Midbrain (tissue), 1 donor: ENCODE results near the gene DMD.
A peak's percentile ranks its signal among the peaks of the same experiment; 100 is the strongest.

Experiments used
- DNase-seq: peaks from one replicate; lab custom pipeline; 2025; lab: John Stamatoyannopoulos, UW

Gene DMD

DNA sequence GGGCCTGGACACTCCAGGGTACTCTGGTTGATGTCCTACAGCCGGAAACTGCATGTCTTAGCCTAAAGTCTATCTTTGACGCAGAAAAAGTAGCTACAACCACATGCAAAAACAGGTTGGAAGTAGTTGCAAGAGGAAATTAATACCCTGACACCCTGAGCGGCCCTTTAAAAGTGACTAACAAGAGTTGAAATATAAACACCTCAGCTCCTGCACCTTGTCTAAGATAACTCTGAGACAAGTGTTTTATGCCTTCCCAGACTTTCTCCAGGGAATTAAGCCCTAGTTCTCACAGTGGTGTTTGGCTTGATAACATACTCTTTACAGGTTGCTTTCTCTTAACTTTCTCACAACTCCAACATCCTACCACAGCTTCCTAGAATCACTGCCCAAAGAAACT lies 943.1 kb downstream of the DMD start:
- DNase-seq = no peak

DNA sequence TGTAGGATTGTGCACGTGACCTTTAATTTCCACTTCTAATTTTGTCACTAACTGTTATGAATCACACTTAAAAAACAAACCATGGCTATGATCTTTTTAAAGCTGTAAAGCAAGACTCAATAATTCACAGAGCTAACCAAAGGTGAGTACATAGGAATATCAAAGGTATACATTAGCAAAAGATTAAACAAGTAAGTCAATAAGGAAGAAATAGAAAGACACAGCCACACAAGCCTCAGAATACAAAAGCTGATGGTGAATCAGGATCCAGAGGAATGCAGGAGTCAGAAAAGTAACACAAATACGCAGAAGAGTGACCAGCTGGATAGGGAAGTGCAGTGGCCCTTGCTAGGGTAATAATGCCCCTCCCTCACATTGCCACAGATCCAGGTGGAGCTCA lies 943.6 kb downstream of the DMD start:
- no peak for DNase-seq

DNA sequence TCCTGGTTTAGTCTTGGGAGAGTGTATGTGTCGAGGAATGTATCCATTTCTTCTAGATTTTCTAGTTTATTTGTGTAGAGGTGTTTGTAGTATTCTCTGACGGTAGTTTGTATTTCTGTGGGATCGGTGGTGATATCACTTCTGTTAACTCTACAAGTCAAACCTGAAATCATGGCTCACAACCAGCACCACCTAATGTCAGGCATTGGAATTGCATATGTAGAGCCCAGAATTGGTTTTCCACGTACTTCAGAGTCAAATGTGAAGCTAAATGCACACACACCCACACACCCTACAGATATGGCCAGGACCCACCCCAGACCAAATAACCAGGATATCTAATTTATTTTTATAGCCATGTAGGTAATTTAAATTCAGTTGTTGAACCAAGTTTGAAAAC lies 964.7 kb downstream of the DMD start:
- peak; percentile 21 for DNase-seq

DNA sequence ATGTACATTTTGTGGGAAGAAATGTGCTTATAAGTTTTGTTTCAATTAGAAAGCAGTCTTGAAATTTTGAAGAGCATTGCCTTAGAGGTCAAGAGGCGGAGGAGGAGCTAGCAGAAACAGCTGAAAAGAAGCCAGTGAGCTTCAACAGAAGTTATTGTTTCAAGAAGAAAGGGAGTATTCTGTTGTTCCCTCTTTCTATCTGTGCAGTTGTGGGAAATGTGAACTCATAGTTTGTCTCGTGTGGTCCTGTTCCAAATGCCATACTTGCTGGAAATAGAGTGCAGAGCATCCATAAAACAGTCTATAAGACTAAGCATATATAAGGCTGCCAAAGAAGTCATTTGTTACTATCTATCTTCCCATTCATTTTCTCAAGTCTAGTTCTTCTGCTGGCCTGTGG lies 1015.7 kb downstream of the DMD start:
- DNase-seq = peak; percentile 64

DNA sequence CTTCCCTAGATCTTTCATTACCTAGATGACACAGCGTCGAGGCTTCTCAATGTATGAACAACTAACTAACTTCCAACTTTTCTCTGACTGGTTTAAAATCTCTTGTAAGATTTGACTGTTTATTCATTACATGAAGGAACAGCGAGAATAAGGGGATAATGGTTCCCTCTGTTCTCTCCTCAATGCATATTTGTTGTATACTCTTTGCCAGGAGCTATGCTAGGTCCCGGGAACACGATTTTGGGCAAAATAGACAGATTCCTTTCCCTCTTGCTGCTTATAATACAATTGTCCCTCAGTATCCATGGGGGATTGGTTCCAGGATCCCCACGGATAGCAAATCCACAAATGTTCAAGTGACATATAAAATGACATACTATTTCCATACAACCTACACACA lies 1020.0 kb downstream of the DMD start:
- no peak for DNase-seq

DNA sequence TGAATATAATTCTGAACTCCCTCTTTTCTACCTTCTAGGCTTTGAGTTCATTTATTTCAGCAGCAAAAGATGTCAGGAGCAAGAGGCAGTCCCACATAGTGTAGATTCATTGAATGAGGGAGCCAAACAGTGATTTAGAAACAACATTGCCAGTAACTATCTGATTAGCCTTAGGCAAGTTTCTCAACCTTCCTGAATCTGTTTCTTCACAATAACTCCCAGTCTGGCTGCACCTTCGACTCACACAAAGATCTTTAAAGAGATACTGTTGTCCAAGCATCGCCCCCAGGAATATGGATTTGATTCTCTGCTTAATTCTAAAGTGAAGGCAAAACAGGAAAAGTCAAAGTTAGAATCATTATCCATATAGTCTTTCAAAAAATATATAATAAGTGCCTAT lies 1026.2 kb downstream of the DMD start:
- no peak for DNase-seq

DNA sequence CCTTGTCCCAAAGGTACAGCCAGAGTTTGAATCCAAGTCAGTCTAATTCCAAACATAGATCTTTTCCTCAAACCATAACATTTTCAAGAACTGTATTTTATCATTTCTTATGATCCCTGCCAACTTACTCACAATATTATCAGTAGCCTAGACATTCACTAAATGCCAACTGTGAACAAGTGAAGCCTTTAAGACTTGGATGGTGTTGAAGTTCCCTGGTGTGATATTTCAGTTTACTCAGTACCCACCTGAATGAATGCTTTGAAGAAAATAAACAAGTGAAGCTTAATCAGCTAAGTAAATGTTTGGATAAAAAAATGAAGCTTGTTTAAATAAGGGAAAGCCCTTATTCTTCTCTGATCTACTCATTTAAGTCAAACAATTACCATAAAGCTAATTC lies 1028.3 kb downstream of the DMD start:
- no peak for DNase-seq

DNA sequence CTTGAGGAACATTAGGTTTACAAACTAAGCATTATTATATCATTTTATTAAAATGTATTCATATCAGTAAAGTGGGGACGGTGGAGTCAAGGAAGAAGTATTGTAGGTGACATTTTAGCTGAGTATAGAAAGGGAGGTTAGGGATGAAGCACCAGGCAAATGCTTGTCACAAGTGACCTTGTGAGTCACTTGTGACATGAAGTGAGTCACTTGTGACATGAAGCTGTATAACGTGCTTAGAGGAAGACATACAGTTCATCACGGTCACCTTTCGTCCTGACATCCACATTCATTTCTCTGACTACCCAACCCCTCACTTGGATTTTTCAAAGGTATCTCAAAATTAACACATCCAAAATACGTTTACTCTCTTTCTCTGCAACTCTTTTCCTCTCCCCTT lies 1034.8 kb downstream of the DMD start:
- DNase-seq = no peak

DNA sequence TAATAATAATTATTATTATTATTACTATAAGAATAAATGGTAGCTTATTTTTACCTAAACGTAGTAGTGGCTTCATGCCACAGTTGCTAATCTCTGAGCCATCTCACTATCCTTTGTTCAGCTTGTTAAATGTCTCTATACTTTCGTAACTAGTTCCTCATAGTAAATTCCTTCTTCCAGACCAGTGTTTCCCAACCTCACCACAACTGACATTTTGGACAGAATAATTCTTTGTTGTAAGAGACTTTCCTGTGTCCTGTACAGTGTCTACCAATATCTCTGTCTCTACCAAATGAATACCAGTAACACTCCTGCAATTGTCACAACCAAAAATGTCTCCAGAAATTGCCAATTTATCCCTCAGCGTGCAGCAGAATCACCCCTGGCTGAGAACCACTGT lies 1040.9 kb downstream of the DMD start:
- no peak for DNase-seq

DNA sequence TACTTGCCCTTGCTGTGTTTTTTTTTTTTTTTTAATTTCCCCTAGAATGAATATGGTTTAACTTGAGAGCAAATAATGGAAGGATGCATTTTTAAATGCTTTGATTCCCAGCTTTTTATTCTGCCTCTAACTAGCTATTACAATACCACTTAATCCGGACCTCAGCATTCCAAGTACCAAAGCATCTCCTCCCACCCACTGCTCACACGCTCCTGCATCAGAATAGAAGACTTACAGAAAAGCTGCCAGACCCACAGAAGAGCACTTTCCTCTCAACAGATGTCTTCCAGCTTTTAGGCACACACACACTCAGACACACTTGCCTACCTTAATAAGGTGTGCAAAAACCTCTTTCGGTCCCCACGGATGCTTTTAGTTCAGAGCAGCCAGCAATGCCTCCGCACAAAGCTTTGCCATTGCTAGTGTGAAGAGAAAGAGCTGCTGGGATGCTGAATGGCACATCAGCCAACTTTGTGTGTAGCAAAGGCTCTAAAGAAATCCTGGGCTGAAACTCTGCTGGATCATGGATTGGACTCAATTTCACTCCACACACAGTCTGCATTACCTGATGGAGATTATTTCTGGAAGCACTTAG lies 1056.2 kb downstream of the DMD start:
- DNase-seq = peak; percentile 10

DNA sequence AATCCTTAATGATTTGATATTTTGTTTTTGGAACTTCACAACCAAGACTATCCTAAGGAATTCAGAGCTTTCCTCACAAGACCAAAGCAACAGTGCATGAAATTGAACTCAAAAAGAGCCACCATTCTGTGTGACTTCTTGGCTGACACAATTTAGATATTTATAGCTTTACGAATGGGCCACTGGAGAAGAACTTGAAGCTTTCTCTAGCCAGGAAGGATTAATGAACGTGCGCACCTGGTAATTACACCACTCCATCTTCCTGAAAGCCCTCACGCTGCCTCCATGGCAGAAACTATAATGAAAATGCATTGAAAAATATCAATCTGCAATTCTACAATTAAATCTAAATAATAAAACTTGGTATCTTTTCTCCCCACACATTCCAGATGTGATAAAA lies 1057.8 kb downstream of the DMD start:
- no peak for DNase-seq

DNA sequence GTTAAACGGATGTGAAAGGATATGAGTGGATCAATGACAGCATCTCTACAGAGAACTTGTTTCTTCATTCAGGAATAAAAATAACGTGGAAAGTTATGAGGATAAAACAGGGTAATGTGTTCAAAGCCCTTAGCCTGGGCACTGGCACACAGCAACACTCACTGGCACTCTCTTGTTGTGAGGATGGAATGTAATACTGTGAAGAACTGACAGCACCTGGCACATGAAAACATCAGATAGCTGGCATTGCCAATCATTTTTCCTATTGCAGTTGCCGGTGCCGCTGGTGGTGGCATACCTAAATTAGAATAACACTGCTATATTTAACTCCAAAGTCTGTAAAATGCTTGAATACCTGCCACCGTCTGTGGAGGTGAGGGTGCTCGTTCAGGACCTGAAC lies 1061.2 kb downstream of the DMD start:
- DNase-seq = no peak

DNA sequence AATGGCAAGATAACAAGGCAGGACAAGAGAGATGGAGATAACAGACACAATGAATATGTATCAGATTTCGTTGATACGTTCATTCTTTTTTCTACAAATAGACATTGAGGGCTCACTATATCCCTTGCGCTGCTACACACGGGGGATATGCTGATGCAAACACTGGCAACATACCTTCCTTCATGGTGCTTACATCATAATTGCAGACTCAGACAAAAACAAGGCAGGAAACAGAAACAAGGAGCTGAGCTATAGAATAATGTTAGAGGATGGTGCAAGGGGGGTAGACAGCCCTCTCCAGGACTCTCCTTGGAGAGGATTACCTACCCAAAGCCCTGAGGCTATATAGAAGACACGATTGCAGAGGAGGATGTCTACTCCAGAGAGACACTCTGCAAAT lies 1069.5 kb downstream of the DMD start:
- DNase-seq = no peak

DNA sequence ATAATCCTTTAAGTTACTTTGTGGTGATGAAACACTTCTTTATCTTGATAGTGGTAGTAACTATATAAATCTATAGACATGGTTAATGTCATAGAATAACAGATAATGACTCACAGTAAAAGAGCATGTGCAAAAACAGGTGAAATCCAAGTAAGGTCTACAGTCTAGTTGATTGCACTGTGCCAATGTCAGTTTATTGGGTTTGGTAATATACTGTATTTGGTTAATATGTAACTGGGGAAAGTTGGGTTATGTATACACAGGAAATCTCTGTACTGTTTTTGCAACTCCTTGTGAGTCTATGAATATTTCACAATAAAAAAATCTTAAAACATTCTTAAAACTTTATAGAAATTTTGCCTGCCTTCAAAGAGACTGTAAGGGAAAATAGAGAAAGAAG lies 1071.9 kb downstream of the DMD start:
- DNase-seq = no peak

DNA sequence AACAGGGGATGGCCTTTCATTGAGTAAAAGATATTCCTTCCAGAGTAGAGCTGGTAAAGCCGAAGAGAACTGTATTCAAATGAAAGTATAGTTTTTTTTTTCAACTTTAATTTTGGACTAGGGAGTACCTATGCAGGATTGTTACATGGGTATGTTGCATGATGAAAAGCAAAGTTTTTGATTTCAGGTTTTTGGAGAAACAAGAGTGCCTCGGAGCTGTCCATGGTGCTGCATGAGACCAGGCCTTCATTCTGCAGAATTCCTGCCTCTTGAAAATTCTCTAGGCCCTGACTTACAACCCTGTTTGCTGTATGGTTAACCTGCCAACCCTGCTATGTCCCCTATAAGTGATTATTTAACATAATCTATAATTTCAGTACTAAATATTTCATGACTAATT lies 1073.8 kb downstream of the DMD start:
- DNase-seq = no peak

DNA sequence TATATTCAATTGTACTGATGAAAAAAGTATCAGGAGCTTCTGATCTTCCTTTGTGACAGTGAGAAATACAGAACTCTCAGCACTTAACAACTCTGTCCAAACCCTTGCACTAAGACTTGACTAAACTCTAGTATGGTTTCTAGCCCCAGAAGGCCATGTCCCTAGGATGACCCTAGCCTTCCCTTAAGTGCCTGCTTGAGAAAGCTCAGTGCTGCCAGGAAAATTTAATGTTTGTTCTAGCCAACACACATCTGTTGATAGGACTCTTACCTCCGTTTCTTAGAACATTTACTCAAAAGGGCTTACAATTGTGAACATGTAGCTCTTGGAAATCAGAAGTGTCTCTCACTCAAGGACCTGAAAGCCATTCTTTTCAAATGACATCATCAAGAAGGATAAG lies 1084.4 kb downstream of the DMD start:
- DNase-seq = no peak

DNA sequence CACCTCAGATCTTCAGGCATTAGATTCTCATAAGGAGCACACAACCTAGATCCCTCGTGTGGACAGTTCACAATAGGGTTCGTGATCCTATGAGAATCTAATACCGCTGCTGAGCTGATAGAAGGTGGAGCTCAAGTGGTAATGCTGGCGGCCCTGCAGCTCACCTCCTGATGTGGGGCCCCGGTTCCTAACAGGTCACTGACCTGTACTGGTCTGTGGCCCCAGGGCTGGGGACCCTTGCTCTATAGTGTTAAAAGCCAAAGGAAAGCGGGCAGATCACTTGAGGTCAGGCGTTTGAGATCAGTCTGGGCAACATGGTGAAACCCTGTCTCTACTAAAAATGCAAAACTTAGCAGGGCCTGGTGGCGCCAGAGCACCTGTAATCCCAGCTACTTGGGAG lies 1092.5 kb downstream of the DMD start:
- no peak for DNase-seq

DNA sequence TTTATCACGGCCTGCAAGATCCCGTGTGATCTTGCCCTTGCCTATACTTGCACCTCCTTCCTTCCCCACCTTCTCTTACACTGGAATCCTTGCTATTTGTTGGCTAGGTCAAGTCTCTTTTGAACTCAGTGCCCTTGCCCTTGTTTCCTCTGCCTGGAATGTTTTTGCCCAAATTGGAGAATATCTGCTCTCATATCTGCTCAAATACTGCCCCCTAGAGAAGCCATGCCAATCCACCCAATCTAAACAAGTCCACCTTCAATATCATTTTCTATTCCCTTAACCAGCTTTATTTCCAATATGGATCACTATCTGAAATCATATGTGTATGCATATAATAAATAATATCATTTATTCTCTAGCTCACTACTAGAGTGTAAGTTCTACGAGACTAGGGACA lies 1095.3 kb downstream of the DMD start:
- no peak for DNase-seq

DNA sequence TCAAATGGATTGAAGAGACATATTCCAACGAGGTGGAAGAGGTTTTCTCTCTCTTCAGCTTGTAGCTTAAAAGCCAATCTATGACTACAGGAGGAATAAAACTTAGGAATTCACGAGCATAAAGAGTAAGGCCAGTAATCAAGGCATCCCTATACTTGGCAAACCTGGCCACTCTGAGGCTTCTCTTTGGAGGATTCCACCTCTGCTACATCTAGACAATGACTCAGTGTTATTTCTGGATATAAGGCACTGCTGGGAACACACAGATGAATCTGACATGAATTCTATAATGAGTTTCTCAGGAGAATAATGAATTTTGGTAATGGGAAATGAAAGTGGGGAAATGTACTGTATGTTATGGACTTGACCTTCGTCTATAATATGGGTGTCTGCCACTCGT lies 1123.7 kb downstream of the DMD start:
- no peak for DNase-seq

DNA sequence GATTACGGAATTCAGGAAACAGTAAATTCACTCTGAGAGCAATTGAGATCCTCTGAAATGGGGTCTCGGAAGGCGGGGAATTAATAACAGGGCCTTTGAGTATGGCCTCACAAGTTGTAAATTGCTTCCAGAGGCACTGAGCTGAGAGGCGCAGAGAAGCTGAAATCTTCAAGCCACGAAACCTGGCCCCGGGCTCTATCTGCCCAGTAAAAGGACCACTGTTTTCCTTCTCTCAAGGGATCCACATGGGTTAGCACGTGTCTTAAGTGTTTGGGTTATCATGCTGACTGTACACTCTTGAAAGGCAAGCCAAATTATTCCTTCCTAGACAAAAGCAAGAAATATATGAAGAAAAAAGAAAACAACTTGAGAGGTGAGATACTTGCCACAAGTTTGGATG lies 1126.6 kb downstream of the DMD start:
- DNase-seq = no peak

DNA sequence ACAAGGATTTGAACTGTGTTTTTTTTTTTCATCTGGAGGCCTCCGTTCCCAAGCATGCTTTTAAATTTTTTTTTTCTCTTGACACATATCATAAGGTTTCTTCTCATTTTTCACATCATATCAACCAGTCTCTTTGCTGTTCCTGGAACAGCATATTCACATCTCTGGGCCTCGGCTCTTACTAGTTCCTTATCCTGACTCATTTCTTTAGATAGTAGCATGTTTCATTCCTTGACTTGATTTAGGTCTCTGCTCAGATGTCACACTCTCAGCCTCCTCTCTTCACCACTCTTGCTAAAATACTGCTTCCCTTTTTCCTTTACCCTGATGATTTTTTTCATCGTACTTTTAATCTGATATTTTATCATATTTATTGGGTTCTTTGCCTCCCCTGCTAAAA lies 1163.1 kb downstream of the DMD start:
- DNase-seq = no peak

DNA sequence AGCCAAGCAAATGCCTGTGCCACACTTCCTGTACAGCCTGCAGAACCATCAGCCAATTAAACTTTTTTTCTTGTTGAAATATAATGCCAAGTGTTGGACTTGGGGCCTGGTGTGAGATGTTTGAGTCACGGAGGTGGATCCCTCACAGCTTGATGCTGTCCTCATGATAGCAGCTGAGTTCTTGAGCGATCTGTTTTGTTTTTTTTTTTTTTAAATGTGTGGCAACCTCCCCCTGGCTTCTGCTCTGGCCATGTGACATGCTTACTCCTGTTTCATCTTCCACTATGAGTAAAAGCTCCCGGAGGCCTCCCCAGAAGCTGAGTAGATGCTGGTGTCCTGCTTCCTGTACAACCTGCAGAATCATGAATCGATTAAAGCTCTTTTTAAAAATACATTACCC lies 1166.2 kb downstream of the DMD start:
- DNase-seq = no peak

DNA sequence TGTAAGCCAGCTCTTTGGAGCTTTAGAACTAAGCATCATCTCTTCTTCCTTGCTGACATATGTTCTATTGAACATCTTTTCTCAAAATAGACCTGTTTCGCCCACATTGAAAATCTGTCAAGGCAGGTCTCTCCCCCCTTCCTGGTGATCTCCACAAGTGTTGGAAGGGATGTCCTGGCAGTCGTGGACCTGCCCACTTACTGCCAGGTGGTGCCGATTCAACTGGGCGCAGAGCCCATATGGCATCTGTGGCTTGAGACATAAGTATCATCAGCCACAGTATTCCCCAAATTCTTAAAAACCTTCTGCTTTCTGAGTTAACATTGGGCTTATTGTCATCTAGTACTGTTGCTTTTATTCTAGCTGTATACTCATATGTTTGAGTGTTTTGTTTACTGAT lies 1170.2 kb downstream of the DMD start:
- DNase-seq = no peak

DNA sequence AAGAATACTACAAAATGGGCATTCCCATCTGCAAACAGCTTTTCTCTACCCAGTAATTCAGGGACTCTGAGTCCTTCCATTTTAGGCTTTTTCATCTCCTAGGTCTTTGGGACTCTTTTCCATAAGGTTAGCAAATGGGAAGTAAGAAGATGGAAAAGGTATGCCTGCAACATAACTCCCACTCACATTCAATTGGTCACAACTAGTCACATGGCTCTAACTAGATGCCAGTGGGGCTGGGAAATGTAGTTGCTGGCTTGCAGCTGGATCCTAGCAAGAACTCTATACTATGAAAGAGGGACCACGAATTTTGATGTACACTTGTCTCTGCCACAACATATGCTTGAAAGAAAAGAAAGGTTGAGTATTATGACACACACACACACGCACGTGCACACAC lies 1184.6 kb downstream of the DMD start:
- no peak for DNase-seq

DNA sequence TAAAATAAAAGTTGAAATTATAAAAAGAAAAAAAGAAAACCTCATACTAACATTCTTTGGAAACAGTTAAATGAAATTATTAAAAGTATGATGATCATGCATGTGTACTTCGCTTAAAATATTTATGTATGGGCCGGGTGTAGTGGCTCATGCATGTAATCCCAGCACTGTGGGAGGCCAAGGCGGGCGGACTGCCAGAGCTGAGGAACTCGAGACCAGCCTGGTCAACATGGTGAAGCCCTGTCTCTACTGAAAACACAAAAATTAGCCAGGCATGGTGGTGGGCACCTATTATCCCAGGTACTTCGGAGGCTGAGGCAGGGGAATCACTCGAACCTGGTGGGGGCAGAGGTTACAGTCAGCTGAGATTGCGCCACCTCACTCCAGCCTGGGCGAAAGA lies 1187.3 kb downstream of the DMD start:
- DNase-seq = no peak
